Hematopoietic multipotent progenitor cell treated with erythropoietin and hydrocortisone succinate and interleukin-3 and kit ligand, for 4 days (in vitro differentiated cells): ENCODE measurements around the gene PAF1.

Experiments used
- DNase-seq: peaks from one replicate; pipeline ENCODE4 v3.0.0-alpha.2; 2015

The PAF1 gene

GRCh38 chr19:39416152-39417120 lies 25.5 kb upstream of the PAF1 start:
- no peak for DNase-seq

GRCh38 chr19:39415111-39416046 lies 24.5 kb upstream of the PAF1 start:
- no peak for DNase-seq

GRCh38 chr19:39413911-39414608 lies 23.2 kb upstream of the PAF1 start:
- no peak for DNase-seq

GRCh38 chr19:39413272-39413910 lies 22.5 kb upstream of the PAF1 start:
- DNase-seq: no peak

GRCh38 chr19:39412867-39413271 lies 22.0 kb upstream of the PAF1 start:
- no peak for DNase-seq

GRCh38 chr19:39412100-39412866 lies 21.4 kb upstream of the PAF1 start, which contains the start of gene PLEKHG2:
PLEKHG2 (plus strand) TSS chr19:39412669; CDS start chr19:39414087, 1,418 bp downstream.
- peak; percentile 100 for DNase-seq

- peak; percentile 97 for DNase-seq
Measured at GRCh38 chr19:39411832-39412099, 20.9 kb upstream of the PAF1 start.

GRCh38 chr19:39411081-39411831 lies 20.4 kb upstream of the PAF1 start:
- DNase-seq: no peak

- DNase-seq: no peak
Measured at GRCh38 chr19:39410831-39411080, 19.9 kb upstream of the PAF1 start.

GRCh38 chr19:39410017-39410830 lies 19.3 kb upstream of the PAF1 start:
- DNase-seq: peak; percentile 75

GRCh38 chr19:39409208-39410016 lies 18.5 kb upstream of the PAF1 start:
- DNase-seq: peak; percentile 76

GRCh38 chr19:39408392-39409207 lies 17.7 kb upstream of the PAF1 start:
- DNase-seq: no peak

GRCh38 chr19:39407660-39408391 lies 16.9 kb upstream of the PAF1 start:
- DNase-seq: peak; percentile 77

GRCh38 chr19:39407410-39407659 lies 16.4 kb upstream of the PAF1 start:
- no peak for DNase-seq

- DNase-seq: peak; percentile 92
Measured at GRCh38 chr19:39406656-39407409, 15.9 kb upstream of the PAF1 start, which contains the start of gene ZFP36. ZFP36 (plus strand) TSS chr19:39406847; CDS start chr19:39406905, 58 bp downstream.

- DNase-seq: peak; percentile 89
Measured at GRCh38 chr19:39405958-39406655, 15.2 kb upstream of the PAF1 start.
